Lower leg skin (tissue), 3 donors: ENCODE data around the gene S100A14.

Experiments
- CTCF ChIP-seq, 3 donors: fragments of 450-650 bp; IDR thresholded peaks; one replicate each; pipeline ENCODE4 v1.5.1; 2016; ENCODE audit warnings: antibody characterized with exemption in 3 of 3, mild to moderate bottlenecking in 3 of 3, moderate library complexity in 2 of 3
- POLR2A ChIP-seq, 2 donors: fragments of 450-650 bp; IDR thresholded peaks; one replicate each; pipeline ENCODE4 v1.6.1; 2016 to 2017; ENCODE audit warnings: antibody characterized with exemption in 2 of 2, mild to moderate bottlenecking in 1 of 2, moderate library complexity in 1 of 2

DNA sequence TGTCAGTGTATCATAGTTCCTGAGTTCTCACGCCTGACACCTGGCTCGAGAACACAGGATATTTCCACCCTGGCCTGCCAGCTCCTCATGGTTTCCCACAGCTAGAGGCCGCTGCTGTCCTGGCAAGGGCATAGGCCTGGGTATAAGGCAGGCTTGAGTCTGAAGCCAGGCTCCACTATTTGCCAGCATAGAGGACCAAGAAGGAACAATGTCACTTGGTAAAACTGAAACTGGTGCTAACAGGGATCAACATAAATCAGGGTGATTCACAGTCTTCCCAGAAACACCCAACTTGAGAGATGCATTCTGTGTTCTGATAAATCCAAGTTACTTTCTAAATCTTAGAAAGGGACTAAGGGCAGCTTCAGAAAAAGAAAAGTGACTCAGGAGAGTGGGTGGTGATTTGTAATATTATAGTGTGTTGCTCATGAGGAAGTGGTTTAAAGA is 43.5 kb downstream of the S100A14 start:
- no peak for TF ChIP-seq POLR2A (IDR thresholded peaks at IDR 0.05)
- no peak for TF ChIP-seq CTCF (IDR thresholded peaks at IDR 0.05)
